Measurements from ENCODE around the gene NOL4L.
A peak's percentile ranks its signal among the peaks of the same experiment; 100 is the strongest.

Gene NOL4L

GRCh38 chr20:32611868-32612267 lies 26.7 kb upstream of the NOL4L start:
- H3K27me3 ChIP-seq (ENCODE audit: insufficient read depth, poor library complexity, severe bottlenecking), result no peaks in the 10 kb centered on the region
- no peak for DNase-seq (ENCODE audit: low read depth in 1 of 2, low spot score in 1 of 2)
- no peak overlapping the region for H3K4me3 ChIP-seq (replicated peaks; ENCODE audit: insufficient read depth, low read length)
- H3K27ac ChIP-seq (replicated peaks), result no peak overlapping the region
- TF ChIP-seq CTCF (IDR thresholded peaks at IDR 0.05; ENCODE audit: insufficient read depth, low read length), result no peak
- no peak for TF ChIP-seq GABPA (IDR thresholded peaks at IDR 0.05; ENCODE audit: low read depth)
- no peak for TF ChIP-seq SPI1 (IDR thresholded peaks at IDR 0.05; ENCODE audit: borderline replicate concordance, low read depth)
- no peak for TF ChIP-seq POLR2AphosphoS5 (IDR thresholded peaks at IDR 0.05; ENCODE audit: low read depth)
- TF ChIP-seq REST (IDR thresholded peaks at IDR 0.05; ENCODE audit: insufficient replicate concordance, low read depth), result no peak

GRCh38 chr20:32611286-32611685 lies 26.2 kb upstream of the NOL4L start:
- Histone ChIP-seq H3K27ac (replicated peaks) (no peak overlapping the region), H3K27me3 (ENCODE audit: insufficient read depth, poor library complexity, severe bottlenecking) (no peaks in the 10 kb centered on the region), H3K4me3 (replicated peaks; ENCODE audit: insufficient read depth, low read length) (no peak overlapping the region)
- DNase-seq (ENCODE audit: low read depth in 1 of 2, low spot score in 1 of 2), result peak in 1 of 2 experiments; percentile 39
- no peak for TF ChIP-seq POLR2AphosphoS5 (IDR thresholded peaks at IDR 0.05; ENCODE audit: low read depth)
- TF ChIP-seq REST (IDR thresholded peaks at IDR 0.05; ENCODE audit: insufficient replicate concordance, low read depth), result no peak
- no peak for TF ChIP-seq CTCF (IDR thresholded peaks at IDR 0.05; ENCODE audit: insufficient read depth, low read length)
- no peak; the same call in 1 of the 2 replicates for TF ChIP-seq SPI1 (IDR thresholded peaks at IDR 0.05; ENCODE audit: borderline replicate concordance, low read depth)
- no peak for TF ChIP-seq GABPA (IDR thresholded peaks at IDR 0.05; ENCODE audit: low read depth)

GRCh38 chr20:32610472-32611218 lies 25.5 kb upstream of the NOL4L start:
- TF ChIP-seq CTCF (IDR thresholded peaks at IDR 0.05; ENCODE audit: insufficient read depth, low read length) (no peak), GABPA (IDR thresholded peaks at IDR 0.05; ENCODE audit: low read depth) (no peak), SPI1 (IDR thresholded peaks at IDR 0.05; ENCODE audit: borderline replicate concordance, low read depth) (no peak), REST (IDR thresholded peaks at IDR 0.05; ENCODE audit: insufficient replicate concordance, low read depth) (no peak), POLR2AphosphoS5 (IDR thresholded peaks at IDR 0.05; ENCODE audit: low read depth) (no peak)
- H3K4me3 ChIP-seq (replicated peaks; ENCODE audit: insufficient read depth, low read length), result no peak overlapping the region
- DNase-seq (ENCODE audit: low read depth in 1 of 2, low spot score in 1 of 2), result no peak
- H3K27ac ChIP-seq (replicated peaks), result no peak overlapping the region
- H3K27me3 ChIP-seq (ENCODE audit: insufficient read depth, poor library complexity, severe bottlenecking), result no peaks in the 10 kb centered on the region

Measured in HL-60 (cell line).